ENCODE data around the gene DNASE1. TPM values are rescaled to one million over a fixed set of nuclear protein-coding genes. Genes with fewer than 3 reads are reported as not detected.

DNASE1 gene
- polyA plus RNA-seq, 1 donor from 2014 or later = 47.8 TPM

- Histone ChIP-seq H3K79me2 (replicated peaks; ENCODE audit: insufficient read depth, low read length) (no peaks in the 10 kb centered on the region), H3K27me3 (ENCODE audit: insufficient read depth, low read depth, low read length) (no peaks in the 10 kb centered on the region), H3K36me3 (ENCODE audit: insufficient read depth, low read length) (peaks cover under 1% of the 10 kb centered on the region), H3K4me2 (ENCODE audit: low read length) (no peak overlapping the region), H3F3A (ENCODE audit: insufficient read depth, low read length, poor library complexity, severe bottlenecking) (no peaks in the 10 kb centered on the region), H3K9me2 (ENCODE audit: insufficient read depth, low read length) (no peaks in the 10 kb centered on the region), H3K27ac (ENCODE audit: low read length) (peak overlapping the region; percentile 3), H4K20me1 (ENCODE audit: insufficient read depth) (no peaks in the 10 kb centered on the region), H3K9me3 (ENCODE audit: low read length) (no peaks in the 10 kb centered on the region), H2AFZ (ENCODE audit: low read depth, low read length) (no peak overlapping the region), H3K9ac (ENCODE audit: low read length) (no peak overlapping the region), H3K4me3 (ENCODE audit: low read length) (no peak overlapping the region)
- no peak for TF ChIP-seq TAF1 (IDR thresholded peaks at IDR 0.05; ENCODE audit: low read depth)
- TF ChIP-seq SMC3 (conservative IDR thresholded peaks at IDR 0.05; ENCODE audit: poor library complexity) = no peak
- TF ChIP-seq, protein P1, sequence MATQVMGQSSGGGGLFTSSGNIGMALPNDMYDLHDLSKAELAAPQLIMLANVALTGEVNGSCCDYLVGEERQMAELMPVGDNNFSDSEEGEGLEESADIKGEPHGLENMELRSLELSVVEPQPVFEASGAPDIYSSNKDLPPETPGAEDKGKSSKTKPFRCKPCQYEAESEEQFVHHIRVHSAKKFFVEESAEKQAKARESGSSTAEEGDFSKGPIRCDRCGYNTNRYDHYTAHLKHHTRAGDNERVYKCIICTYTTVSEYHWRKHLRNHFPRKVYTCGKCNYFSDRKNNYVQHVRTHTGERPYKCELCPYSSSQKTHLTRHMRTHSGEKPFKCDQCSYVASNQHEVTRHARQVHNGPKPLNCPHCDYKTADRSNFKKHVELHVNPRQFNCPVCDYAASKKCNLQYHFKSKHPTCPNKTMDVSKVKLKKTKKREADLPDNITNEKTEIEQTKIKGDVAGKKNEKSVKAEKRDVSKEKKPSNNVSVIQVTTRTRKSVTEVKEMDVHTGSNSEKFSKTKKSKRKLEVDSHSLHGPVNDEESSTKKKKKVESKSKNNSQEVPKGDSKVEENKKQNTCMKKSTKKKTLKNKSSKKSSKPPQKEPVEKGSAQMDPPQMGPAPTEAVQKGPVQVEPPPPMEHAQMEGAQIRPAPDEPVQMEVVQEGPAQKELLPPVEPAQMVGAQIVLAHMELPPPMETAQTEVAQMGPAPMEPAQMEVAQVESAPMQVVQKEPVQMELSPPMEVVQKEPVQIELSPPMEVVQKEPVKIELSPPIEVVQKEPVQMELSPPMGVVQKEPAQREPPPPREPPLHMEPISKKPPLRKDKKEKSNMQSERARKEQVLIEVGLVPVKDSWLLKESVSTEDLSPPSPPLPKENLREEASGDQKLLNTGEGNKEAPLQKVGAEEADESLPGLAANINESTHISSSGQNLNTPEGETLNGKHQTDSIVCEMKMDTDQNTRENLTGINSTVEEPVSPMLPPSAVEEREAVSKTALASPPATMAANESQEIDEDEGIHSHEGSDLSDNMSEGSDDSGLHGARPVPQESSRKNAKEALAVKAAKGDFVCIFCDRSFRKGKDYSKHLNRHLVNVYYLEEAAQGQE (IDR thresholded peaks at IDR 0.05; ENCODE audit: borderline replicate concordance) = no peak
- no peak for TF ChIP-seq EZH2 (IDR thresholded peaks at IDR 0.05; ENCODE audit: borderline replicate concordance, insufficient read depth, low read length, poor library complexity, severe bottlenecking)
- TF ChIP-seq RAD21 (conservative IDR thresholded peaks at IDR 0.05) = no peak
- TF ChIP-seq, protein P2, sequence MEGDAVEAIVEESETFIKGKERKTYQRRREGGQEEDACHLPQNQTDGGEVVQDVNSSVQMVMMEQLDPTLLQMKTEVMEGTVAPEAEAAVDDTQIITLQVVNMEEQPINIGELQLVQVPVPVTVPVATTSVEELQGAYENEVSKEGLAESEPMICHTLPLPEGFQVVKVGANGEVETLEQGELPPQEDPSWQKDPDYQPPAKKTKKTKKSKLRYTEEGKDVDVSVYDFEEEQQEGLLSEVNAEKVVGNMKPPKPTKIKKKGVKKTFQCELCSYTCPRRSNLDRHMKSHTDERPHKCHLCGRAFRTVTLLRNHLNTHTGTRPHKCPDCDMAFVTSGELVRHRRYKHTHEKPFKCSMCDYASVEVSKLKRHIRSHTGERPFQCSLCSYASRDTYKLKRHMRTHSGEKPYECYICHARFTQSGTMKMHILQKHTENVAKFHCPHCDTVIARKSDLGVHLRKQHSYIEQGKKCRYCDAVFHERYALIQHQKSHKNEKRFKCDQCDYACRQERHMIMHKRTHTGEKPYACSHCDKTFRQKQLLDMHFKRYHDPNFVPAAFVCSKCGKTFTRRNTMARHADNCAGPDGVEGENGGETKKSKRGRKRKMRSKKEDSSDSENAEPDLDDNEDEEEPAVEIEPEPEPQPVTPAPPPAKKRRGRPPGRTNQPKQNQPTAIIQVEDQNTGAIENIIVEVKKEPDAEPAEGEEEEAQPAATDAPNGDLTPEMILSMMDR (IDR thresholded peaks at IDR 0.05; ENCODE audit: poor library complexity, severe bottlenecking) = no peak
- TF ChIP-seq POLR2AphosphoS5 (IDR thresholded peaks at IDR 0.05) = no peak
- no peak for TF ChIP-seq MXI1 (conservative IDR thresholded peaks at IDR 0.05; ENCODE audit: poor library complexity, severe bottlenecking)
- no peak for TF ChIP-seq EP300 (conservative IDR thresholded peaks at IDR 0.05; ENCODE audit: poor library complexity, severe bottlenecking)
Measured at GRCh38 chr16:3650631-3651265, 3.7 kb upstream of the DNASE1 start.

DNA sequence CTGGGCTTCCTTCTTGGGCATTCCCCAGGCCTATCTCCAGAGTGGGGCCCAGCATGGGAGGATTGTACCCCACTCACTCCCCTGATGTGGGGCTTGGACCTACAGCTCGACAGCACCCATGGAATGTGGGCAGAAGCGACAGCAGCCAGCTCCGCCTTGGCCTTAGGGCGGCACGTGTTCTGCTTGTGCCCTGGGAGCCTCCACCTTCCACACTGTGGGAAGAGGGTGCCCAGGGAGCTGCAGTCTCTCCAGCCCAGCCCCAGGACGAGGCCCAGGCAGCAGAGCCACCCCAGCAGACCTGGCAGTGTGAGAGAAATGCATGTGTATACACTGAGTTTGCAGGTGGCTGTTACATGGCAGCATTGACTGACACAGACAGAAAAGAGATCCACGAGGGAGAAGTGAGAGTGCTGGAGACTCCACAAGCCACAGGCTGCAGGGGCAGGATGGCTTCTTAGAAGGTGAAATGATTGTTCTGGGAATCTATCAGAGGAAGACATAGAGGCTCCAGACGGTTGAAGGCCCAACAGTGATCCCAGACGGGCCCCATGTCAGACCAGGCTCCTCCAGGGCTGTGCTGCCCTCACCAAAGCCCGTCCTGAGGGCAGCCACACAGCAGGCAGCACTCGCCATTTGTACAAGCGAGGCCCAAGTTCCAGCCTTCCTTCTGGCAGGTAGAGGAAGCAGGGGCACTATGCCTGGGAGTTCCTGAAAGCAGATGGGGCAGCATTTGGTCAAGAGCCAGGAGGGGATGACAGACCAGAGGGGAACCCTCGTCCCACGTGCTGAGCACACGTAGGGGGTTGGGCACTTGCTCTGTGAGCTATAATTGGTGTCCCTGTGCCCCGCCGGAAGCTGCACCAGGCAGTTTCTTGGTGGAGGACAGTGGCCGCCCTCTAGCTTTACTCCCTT is 2.8 kb upstream of the DNASE1 start:
- H3K27ac ChIP-seq (ENCODE audit: low read length) = no peak overlapping the region
- TF ChIP-seq RAD21 (conservative IDR thresholded peaks at IDR 0.05) (no peak), SMC3 (conservative IDR thresholded peaks at IDR 0.05; ENCODE audit: poor library complexity) (no peak), EP300 (conservative IDR thresholded peaks at IDR 0.05; ENCODE audit: poor library complexity, severe bottlenecking) (no peak), TAF1 (IDR thresholded peaks at IDR 0.05; ENCODE audit: low read depth) (no peak), POLR2AphosphoS5 (IDR thresholded peaks at IDR 0.05) (no peak), MXI1 (conservative IDR thresholded peaks at IDR 0.05; ENCODE audit: poor library complexity, severe bottlenecking) (no peak), EZH2 (IDR thresholded peaks at IDR 0.05; ENCODE audit: borderline replicate concordance, insufficient read depth, low read length, poor library complexity, severe bottlenecking) (no peak)
- TF ChIP-seq, protein P1 (IDR thresholded peaks at IDR 0.05; ENCODE audit: borderline replicate concordance) = no peak
- TF ChIP-seq, protein P2 (IDR thresholded peaks at IDR 0.05; ENCODE audit: poor library complexity, severe bottlenecking) = no peak
- H3K9ac ChIP-seq (ENCODE audit: low read length) = no peak overlapping the region

More for the DNA sequence above, 2.8 kb upstream of the DNASE1 start:
- Histone ChIP-seq H3K9me3 (ENCODE audit: low read length) (no peaks in the 10 kb centered on the region), H4K20me1 (ENCODE audit: insufficient read depth) (no peaks in the 10 kb centered on the region), H3K36me3 (ENCODE audit: insufficient read depth, low read length) (peaks cover 4% of the 10 kb centered on the region), H3K4me2 (ENCODE audit: low read length) (no peak overlapping the region), H3K4me3 (ENCODE audit: low read length) (no peak overlapping the region), H3K27me3 (ENCODE audit: insufficient read depth, low read depth, low read length) (no peaks in the 10 kb centered on the region), H3F3A (ENCODE audit: insufficient read depth, low read length, poor library complexity, severe bottlenecking) (no peaks in the 10 kb centered on the region), H3K79me2 (replicated peaks; ENCODE audit: insufficient read depth, low read length) (no peaks in the 10 kb centered on the region), H2AFZ (ENCODE audit: low read depth, low read length) (no peak overlapping the region), H3K9me2 (ENCODE audit: insufficient read depth, low read length) (no peaks in the 10 kb centered on the region)

Data from neural cell (in vitro differentiated cells).